ENCODE results near the gene THEMIS.

GRCh38 chr6:127946388-127946787 is 45.5 kb upstream of the THEMIS start:
- TF ChIP-seq CTCF (IDR thresholded peaks at IDR 0.05): no peak
- no peak for TF ChIP-seq POLR2AphosphoS5 (IDR thresholded peaks at IDR 0.05; ENCODE audit: insufficient read depth in 1 of 2, low read depth in 1 of 2)
- no peak for TF ChIP-seq POLR2A (IDR thresholded peaks at IDR 0.05)
